Measurements from ENCODE around the gene MAGI2. TPM values are rescaled to one million over a fixed set of nuclear protein-coding genes. Genes with fewer than 3 reads are reported as not detected.

The MAGI2 gene
- total RNA-seq, 2 donors from 2014 or later = 0.08 to 0.19 TPM

DNA sequence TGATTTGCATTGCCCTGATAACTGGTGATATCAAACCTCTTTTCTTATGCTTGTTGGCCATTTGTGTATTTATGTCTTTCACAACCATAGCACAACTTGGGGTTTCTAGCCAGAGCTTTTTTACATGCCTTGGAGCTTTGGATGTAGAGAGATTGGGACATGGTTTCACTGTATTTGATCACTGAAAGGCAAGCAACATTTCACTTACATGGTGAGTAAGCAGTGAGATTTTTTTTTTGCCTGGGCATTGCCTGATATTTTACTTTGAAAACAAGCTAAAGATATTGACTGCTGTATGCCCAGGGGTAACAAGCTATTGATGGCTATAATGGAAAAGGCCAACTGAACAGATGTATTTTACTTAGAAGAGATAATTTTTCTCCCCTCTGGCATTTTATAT lies 1395.9 kb downstream of the MAGI2 start:
- Mint-ChIP-seq H3K36me3 (no peaks in the 10 kb centered on the region), H3K27me3 (peaks cover 27 to 35% of the 10 kb centered on the region in 2 donors), H3K9me3 (no peaks in the 10 kb centered on the region), H3K27ac (no peak overlapping the region), H3K4me3 (no peak overlapping the region), H3K4me1 (ENCODE audit: low read depth in 2 of 2) (no peaks in the 10 kb centered on the region)
- no peak for ATAC-seq
- no peak for DNase-seq (ENCODE audit: low spot score)

DNA sequence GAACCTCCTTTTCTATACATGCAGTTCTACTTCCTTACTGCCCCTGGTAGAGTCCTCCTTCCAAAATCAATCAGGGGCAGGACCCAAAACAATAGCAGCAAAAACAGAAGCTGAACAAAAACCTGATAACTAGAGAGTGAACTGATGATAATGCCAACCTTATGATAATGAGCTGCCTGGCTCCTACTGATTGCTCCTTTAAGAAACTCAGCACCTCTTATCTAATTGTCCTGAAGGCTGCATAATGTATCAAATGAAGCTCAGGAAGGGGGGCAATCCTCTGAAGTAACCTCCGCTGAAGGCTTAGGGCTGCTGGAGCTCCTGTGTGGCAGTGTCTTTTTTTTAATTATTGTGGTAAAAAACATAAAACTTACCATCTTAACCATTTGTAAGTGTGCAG lies 1397.9 kb downstream of the MAGI2 start:
- ATAC-seq = no peak
- H3K36me3 Mint-ChIP-seq = no peaks in the 10 kb centered on the region
- H3K27me3 Mint-ChIP-seq = peaks cover 23 to 33% of the 10 kb centered on the region in 2 donors
- no peaks in the 10 kb centered on the region for H3K4me1 Mint-ChIP-seq (ENCODE audit: low read depth in 2 of 2)
- H3K4me3 Mint-ChIP-seq = no peak overlapping the region
- no peak overlapping the region for H3K27ac Mint-ChIP-seq
- no peak for DNase-seq (ENCODE audit: low spot score)
- H3K9me3 Mint-ChIP-seq = no peaks in the 10 kb centered on the region

GRCh38 chr7:78055001-78055573 lies 1398.4 kb downstream of the MAGI2 start:
- Mint-ChIP-seq H3K4me3 (no peak overlapping the region), H3K9me3 (no peaks in the 10 kb centered on the region), H3K4me1 (ENCODE audit: low read depth in 2 of 2) (no peaks in the 10 kb centered on the region), H3K27ac (no peak overlapping the region), H3K27me3 (peaks cover 18 to 33% of the 10 kb centered on the region in 2 donors), H3K36me3 (no peaks in the 10 kb centered on the region)
- DNase-seq (ENCODE audit: low spot score) (no peak), ATAC-seq (no peak)

GRCh38 chr7:78052112-78052511 lies 1401.4 kb downstream of the MAGI2 start:
- Mint-ChIP-seq H3K4me3 (no peak overlapping the region), H3K9me3 (no peaks in the 10 kb centered on the region), H3K4me1 (ENCODE audit: low read depth in 2 of 2) (no peaks in the 10 kb centered on the region), H3K27ac (no peak overlapping the region), H3K27me3 (peaks cover 4 to 16% of the 10 kb centered on the region in 2 donors), H3K36me3 (no peaks in the 10 kb centered on the region)
- no peak for DNase-seq (ENCODE audit: low spot score)
- ATAC-seq = no peak

DNA sequence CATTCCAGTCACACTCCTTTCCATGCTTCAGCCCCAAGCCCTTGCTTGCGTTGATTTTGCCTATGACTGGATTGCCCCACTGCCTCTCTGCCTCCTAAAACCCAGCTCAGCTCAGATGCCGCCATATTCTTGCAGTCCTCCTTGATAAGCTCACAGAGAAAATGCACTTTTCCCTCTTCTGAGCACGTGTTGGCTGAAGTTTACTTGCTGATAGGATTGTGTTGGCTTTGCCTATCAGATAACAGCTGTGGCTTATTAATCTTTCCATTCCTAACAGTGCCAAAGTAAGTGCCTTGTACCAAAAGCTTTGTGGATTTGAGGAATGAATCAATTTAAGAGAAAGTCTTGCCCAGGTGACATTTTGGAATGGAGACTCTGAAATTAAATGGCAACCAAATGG lies 1405.7 kb downstream of the MAGI2 start:
- Mint-ChIP-seq H3K4me1 (ENCODE audit: low read depth in 2 of 2) (no peaks in the 10 kb centered on the region), H3K27me3 (peaks cover 0 to under 1% of the 10 kb centered on the region in 2 donors), H3K27ac (no peak overlapping the region), H3K4me3 (no peak overlapping the region), H3K36me3 (no peaks in the 10 kb centered on the region), H3K9me3 (no peaks in the 10 kb centered on the region)
- DNase-seq (ENCODE audit: low spot score) (no peak), ATAC-seq (no peak)

DNA sequence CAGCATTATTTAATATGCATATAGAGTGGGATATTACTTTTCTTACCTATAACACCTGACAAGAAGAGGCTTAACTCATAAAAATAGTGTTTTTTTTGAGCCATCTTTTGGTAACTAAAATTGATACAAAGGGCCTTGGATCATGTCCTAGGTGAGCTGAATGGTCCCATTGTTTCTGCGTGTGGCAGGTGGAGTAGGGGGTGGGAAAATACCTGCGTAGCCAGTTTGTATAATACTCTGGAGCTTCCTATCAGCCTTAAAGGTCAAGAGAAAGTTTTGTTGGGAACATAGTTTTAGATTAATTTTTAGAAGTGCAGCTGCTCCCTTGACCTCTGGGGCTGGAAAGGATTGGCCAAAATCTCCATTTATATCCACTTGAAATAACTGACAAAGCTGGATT lies 1410.3 kb downstream of the MAGI2 start:
- H3K4me3 Mint-ChIP-seq = no peak overlapping the region

DNA sequence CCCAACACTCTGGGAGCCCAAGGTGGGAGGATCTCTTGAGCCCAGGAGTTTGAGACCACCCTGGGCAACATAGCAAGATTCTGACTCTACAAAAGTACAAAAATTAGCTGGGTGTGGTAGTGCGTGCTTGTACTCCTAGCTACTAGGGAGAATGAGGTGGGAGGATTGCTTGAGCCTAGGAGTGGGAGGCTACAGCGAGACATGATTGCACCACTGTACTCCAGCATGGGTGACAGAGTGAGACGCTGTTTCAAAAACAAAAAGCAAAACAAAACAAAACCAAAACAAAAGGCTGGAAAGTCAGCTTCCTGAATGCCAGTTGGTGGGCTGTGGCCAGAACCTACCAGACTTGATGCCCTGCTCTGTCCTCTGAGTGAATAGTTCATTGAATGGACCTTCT lies 1412.0 kb downstream of the MAGI2 start:
- no peaks in the 10 kb centered on the region for H3K36me3 Mint-ChIP-seq
- DNase-seq (ENCODE audit: low spot score) (no peak), ATAC-seq (no peak)
- H3K27ac Mint-ChIP-seq = no peak overlapping the region
- no peaks in the 10 kb centered on the region for H3K9me3 Mint-ChIP-seq
- H3K27me3 Mint-ChIP-seq = peaks cover 7 to 10% of the 10 kb centered on the region in 2 donors
- no peak overlapping the region for H3K4me3 Mint-ChIP-seq
- H3K4me1 Mint-ChIP-seq (ENCODE audit: low read depth in 2 of 2) = no peaks in the 10 kb centered on the region

More for the DNA sequence above, 1410.3 kb downstream of the MAGI2 start:
- Mint-ChIP-seq H3K9me3 (no peaks in the 10 kb centered on the region), H3K27me3 (peaks cover 6 to 10% of the 10 kb centered on the region in 2 donors), H3K4me1 (ENCODE audit: low read depth in 2 of 2) (no peaks in the 10 kb centered on the region), H3K27ac (no peak overlapping the region), H3K36me3 (no peaks in the 10 kb centered on the region)
- DNase-seq (ENCODE audit: low spot score) = no peak
- ATAC-seq = no peak

DNA sequence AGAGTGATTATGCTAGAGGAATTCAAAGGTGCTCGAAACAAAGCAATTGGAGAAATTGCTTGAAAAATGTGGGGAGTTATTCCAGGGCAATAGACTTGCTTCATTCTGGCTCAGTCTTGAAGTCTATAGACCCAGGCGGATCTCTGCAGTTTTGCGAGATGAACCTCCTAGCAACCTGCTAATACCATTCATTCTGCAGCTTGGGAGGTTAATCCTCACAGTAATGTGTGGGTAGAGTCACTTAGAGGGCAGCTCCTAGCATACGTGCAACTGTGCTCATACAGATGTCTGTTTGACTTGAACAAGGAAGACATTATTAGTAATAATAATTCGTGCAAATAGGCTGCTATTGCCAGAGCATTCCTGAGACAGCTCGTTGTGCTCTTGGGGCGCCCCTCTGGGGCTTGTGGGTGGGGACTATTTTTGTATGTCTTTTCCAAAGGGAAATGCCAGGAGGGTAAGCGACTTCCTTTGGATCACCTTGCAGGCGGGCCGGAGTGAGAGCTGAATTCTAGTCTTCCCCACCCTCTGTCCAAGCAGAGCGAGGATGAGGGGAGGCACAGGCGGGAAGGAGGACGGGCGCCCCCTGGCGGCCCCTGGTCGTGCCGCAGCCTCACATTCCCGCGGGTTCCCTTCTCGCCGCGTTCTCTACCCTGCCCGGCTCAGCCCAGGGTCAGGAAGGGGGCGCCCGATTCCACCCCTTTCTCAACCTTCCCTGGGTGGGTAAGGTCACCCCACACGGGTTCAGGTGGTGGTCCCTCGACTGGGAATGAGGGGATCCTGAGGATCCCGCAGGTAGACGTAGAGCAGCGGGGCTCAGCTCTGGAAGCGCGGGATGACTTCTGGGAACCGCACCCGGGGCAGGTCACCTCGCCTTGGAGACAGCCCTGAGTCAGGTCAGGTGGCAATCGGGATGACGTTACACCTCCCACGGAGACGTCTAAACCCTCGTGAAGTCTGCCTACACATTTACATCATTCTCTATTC lies 1413.4 kb downstream of the MAGI2 start:
- ATAC-seq = peak; percentile 73

DNA sequence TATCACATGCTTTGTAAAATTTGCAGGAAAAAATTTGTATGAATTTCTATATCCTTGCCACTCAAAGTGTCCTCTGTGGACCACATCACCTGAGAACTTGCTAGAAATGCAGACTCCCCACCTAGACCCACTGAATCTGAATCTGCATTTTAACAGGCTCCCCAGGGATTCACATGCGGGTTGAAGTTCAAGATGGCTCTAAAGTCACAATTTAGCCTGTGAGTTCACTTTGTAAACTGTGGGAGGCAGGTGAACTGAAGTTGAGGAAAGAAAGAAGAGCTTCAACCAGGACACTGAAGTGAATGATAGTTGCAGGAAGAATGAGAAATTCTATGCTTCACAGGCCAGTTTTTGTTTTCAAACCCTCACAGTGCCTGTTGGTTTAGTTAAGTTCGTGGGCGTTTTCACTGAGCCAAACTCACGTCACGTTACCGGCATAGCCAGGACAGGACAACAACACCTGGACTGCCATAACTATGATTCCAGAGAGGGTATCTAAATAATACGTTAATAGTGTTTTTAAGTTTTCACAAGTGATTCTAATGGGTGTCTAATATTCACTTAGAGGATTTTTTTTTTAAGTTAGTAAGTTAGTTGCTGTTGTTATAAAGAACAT lies 1414.9 kb downstream of the MAGI2 start:
- H3K36me3 Mint-ChIP-seq = no peaks in the 10 kb centered on the region
- no peak for DNase-seq (ENCODE audit: low spot score)
- ATAC-seq = no peak
- H3K9me3 Mint-ChIP-seq = no peaks in the 10 kb centered on the region
- H3K27me3 Mint-ChIP-seq = peaks cover 20 to 24% of the 10 kb centered on the region in 2 donors
- H3K4me1 Mint-ChIP-seq (ENCODE audit: low read depth in 2 of 2) = no peaks in the 10 kb centered on the region
- H3K4me3 Mint-ChIP-seq = no peak overlapping the region
- no peak overlapping the region for H3K27ac Mint-ChIP-seq

More for the DNA sequence above, 1413.4 kb downstream of the MAGI2 start:
- Mint-ChIP-seq H3K36me3 (no peaks in the 10 kb centered on the region), H3K4me3 (no peak overlapping the region), H3K27ac (no peak overlapping the region), H3K9me3 (no peaks in the 10 kb centered on the region), H3K4me1 (ENCODE audit: low read depth in 2 of 2) (no peaks in the 10 kb centered on the region), H3K27me3 (peaks cover 14% of the 10 kb centered on the region in 2 donors)
- no peak for DNase-seq (ENCODE audit: low spot score)

DNA sequence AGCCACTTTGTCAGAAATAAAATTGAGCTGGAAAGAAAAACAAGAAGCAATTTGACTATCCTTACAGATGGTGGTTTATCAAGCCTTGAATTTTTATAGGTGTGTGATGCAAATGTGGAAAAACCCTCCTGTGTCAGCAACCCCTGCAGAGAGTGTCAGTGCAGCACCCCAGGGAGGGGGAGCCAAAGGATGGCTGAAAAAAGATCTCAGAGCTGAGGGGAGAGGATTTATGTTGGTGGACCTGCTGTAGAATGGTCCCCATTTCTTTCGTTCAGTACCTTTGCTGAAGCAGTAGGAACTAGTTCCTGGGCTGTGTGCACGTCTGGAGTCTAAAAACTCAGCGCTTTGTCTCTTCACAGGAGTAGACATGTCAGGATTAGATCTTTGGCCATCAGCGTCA lies 1415.9 kb downstream of the MAGI2 start:
- Mint-ChIP-seq H3K4me3 (no peak overlapping the region), H3K27me3 (peaks cover 25 to 33% of the 10 kb centered on the region in 2 donors), H3K27ac (no peak overlapping the region), H3K36me3 (no peaks in the 10 kb centered on the region), H3K9me3 (no peaks in the 10 kb centered on the region), H3K4me1 (ENCODE audit: low read depth in 2 of 2) (no peaks in the 10 kb centered on the region)
- ATAC-seq (no peak), DNase-seq (ENCODE audit: low spot score) (no peak)

GRCh38 chr7:78033410-78033809 lies 1420.1 kb downstream of the MAGI2 start:
- Mint-ChIP-seq H3K27me3 (peaks cover 26 to 41% of the 10 kb centered on the region in 2 donors), H3K4me1 (ENCODE audit: low read depth in 2 of 2) (no peaks in the 10 kb centered on the region), H3K27ac (no peak overlapping the region), H3K9me3 (no peaks in the 10 kb centered on the region), H3K4me3 (no peak overlapping the region), H3K36me3 (no peaks in the 10 kb centered on the region)
- ATAC-seq (no peak), DNase-seq (ENCODE audit: low spot score) (no peak)

DNA sequence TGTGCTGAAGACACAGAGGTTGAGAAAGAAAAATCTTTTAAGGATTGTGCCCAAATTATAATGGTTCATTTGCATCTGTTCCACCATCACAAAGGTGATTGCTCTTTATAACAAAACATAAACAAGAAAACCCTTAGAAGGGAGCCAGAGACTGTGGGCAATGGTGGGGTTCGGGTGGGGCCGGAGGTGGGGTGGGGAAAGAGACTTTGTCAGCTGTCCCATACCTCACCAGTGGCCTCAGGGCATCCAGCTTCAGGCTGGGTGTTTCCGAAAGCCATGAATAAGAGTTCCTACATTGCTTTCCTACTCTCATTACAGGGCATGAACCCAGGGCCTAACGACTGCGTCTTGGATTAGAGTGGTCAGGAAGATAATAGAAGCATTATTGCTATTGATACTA lies 1427.0 kb downstream of the MAGI2 start:
- DNase-seq (ENCODE audit: low spot score) = no peak
- Mint-ChIP-seq H3K4me1 (ENCODE audit: low read depth in 2 of 2) (no peaks in the 10 kb centered on the region), H3K27me3 (peaks cover 7 to 8% of the 10 kb centered on the region in 2 donors), H3K36me3 (no peaks in the 10 kb centered on the region), H3K4me3 (no peak overlapping the region), H3K9me3 (no peaks in the 10 kb centered on the region), H3K27ac (no peak overlapping the region)
- ATAC-seq = no peak

DNA sequence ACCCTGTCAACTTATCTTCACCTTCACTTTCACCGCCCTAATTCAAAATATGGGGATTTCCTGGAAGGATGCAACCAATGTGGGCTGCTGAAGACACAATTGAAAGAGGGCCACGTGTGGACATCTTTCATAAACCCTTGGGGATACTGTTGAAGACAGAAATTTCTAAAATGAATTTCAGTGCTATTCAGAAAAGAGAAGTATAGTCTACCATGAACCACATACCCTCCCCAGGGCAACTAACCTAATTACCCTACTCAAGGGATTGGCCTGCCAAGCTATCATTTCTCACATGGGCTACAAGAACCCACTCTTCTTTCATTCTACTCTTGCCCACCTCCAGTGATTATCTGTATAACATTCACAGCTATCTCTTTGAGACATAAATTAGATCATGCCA lies 1428.9 kb downstream of the MAGI2 start:
- no peak overlapping the region for H3K27ac Mint-ChIP-seq
- no peaks in the 10 kb centered on the region for H3K36me3 Mint-ChIP-seq
- peaks cover 2 to 6% of the 10 kb centered on the region in 2 donors for H3K4me1 Mint-ChIP-seq (ENCODE audit: low read depth in 2 of 2)
- DNase-seq (ENCODE audit: low spot score) = no peak
- no peaks in the 10 kb centered on the region for H3K9me3 Mint-ChIP-seq
- ATAC-seq = no peak
- H3K27me3 Mint-ChIP-seq = peaks cover 0 to 4% of the 10 kb centered on the region in 2 donors
- no peak overlapping the region for H3K4me3 Mint-ChIP-seq

GRCh38 chr7:78023191-78023590 lies 1430.3 kb downstream of the MAGI2 start:
- no peak for DNase-seq (ENCODE audit: low spot score)
- H3K4me1 Mint-ChIP-seq (ENCODE audit: low read depth in 2 of 2) = peaks cover 6 to 13% of the 10 kb centered on the region in 2 donors
- H3K36me3 Mint-ChIP-seq = no peaks in the 10 kb centered on the region

More at GRCh38 chr7:78023191-78023590, 1430.3 kb downstream of the MAGI2 start:
- H3K27me3 Mint-ChIP-seq = peaks cover under 1 to 7% of the 10 kb centered on the region in 2 donors
- no peak for ATAC-seq
- no peak overlapping the region for H3K4me3 Mint-ChIP-seq
- H3K9me3 Mint-ChIP-seq = no peaks in the 10 kb centered on the region
- no peak overlapping the region for H3K27ac Mint-ChIP-seq
